ENCODE data around the gene ASXL2.

DNA sequence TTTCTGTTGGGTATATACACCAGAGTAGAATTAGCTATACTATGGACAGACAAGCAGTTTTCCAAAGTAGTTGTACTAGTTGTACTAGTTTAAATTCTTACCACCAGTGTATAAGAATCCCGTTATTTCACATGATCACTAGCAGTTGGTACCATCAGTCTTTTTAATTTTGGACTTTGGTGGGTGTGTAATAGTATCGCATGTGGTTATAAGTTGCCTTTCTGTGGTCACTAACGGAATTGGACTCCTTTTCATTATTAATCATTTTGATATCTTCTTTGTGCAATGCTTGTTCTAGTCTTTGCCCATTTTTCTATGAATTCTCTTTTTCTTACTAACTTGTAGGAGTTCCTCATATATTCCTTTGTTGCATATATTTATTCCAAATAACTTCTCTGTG is 89.8 kb downstream of the ASXL2 start:
- TF ChIP-seq, protein P1, sequence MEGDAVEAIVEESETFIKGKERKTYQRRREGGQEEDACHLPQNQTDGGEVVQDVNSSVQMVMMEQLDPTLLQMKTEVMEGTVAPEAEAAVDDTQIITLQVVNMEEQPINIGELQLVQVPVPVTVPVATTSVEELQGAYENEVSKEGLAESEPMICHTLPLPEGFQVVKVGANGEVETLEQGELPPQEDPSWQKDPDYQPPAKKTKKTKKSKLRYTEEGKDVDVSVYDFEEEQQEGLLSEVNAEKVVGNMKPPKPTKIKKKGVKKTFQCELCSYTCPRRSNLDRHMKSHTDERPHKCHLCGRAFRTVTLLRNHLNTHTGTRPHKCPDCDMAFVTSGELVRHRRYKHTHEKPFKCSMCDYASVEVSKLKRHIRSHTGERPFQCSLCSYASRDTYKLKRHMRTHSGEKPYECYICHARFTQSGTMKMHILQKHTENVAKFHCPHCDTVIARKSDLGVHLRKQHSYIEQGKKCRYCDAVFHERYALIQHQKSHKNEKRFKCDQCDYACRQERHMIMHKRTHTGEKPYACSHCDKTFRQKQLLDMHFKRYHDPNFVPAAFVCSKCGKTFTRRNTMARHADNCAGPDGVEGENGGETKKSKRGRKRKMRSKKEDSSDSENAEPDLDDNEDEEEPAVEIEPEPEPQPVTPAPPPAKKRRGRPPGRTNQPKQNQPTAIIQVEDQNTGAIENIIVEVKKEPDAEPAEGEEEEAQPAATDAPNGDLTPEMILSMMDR (IDR thresholded peaks at IDR 0.05), result no peak
- TF ChIP-seq POLR2A (IDR thresholded peaks at IDR 0.05), result no peak

Measured in body of pancreas (tissue), 4 donors.